Activated CD4-positive, CD25-positive, alpha-beta regulatory T cell treated with anti-CD3 and anti-CD28 coated beads, Interleukin-2, amount 50 U/mL, for 16 hours (primary cell): Measurements from ENCODE around the gene SLX9.
"Not testable (repeated sequence)": the region's sequence is repeated elsewhere in the genome, so short reads cannot be mapped to it uniquely, and the experiment has no call there.

Experiments
- DNase-seq: peaks from one replicate; pipeline ENCODE4 v3.0.0-alpha.2; 2020; ENCODE audit warnings: low read depth, low spot score

The SLX9 gene

GRCh38 chr21:44902268-44903049 lies 37.4 kb upstream of the SLX9 start:
- DNase-seq: no peak

- DNase-seq: no peak
Measured at GRCh38 chr21:44903050-44903685, 36.7 kb upstream of the SLX9 start.

GRCh38 chr21:44903689-44904088 lies 36.1 kb upstream of the SLX9 start:
- DNase-seq: no peak

GRCh38 chr21:44904141-44904923 lies 35.5 kb upstream of the SLX9 start:
- no peak for DNase-seq

GRCh38 chr21:44905016-44905727 lies 34.7 kb upstream of the SLX9 start:
- no peak for DNase-seq

GRCh38 chr21:44905728-44906090 lies 34.1 kb upstream of the SLX9 start:
- no peak for DNase-seq

GRCh38 chr21:44907225-44907965 lies 32.4 kb upstream of the SLX9 start:
- no peak for DNase-seq

- DNase-seq: no peak
Measured at GRCh38 chr21:44907966-44908895, 31.6 kb upstream of the SLX9 start.

- DNase-seq: no peak
Measured at GRCh38 chr21:44908908-44909307, 30.9 kb upstream of the SLX9 start.

GRCh38 chr21:44909719-44910118 lies 30.1 kb upstream of the SLX9 start:
- no peak for DNase-seq

GRCh38 chr21:44910229-44911067 lies 29.4 kb upstream of the SLX9 start:
- DNase-seq: no peak

- DNase-seq: no peak
Measured at GRCh38 chr21:44911068-44911383, 28.8 kb upstream of the SLX9 start.

- no peak for DNase-seq
Measured at GRCh38 chr21:44911384-44912157, 28.3 kb upstream of the SLX9 start.

GRCh38 chr21:44912158-44912473 lies 27.7 kb upstream of the SLX9 start:
- DNase-seq: no peak

- DNase-seq: not testable (repeated sequence)
Measured at GRCh38 chr21:44912506-44913412, 27.1 kb upstream of the SLX9 start.

GRCh38 chr21:44913425-44914175 lies 26.2 kb upstream of the SLX9 start:
- DNase-seq: no peak
